HepG2 (cell line): ENCODE data around the gene JTB. TPM values are rescaled to one million over a fixed set of nuclear protein-coding genes. Genes with fewer than 3 reads are reported as not detected.

ENCODE experiments used
- ATAD3A ChIP-seq: sonication (generic); formaldehyde crosslinking; IDR thresholded peaks from 2 replicates; pipeline ENCODE4 v1.4.0; 2020; ENCODE audit warnings: missing genetic modification reagents
- CEBPZ ChIP-seq: IDR thresholded peaks from 2 replicates; pipeline ENCODE4 v1.6.1; 2012; ENCODE audit warnings: low read length, improper control_type of control experiment
- ERF ChIP-seq: IDR thresholded peaks from 2 replicates; pipeline ENCODE4 v1.6.1; 2018; ENCODE audit warnings: missing biosample characterization, missing genetic modification reagents
- HES4 ChIP-seq: sonication (generic); formaldehyde crosslinking; IDR thresholded peaks from 2 replicates; pipeline ENCODE4 v1.9.0; 2021; ENCODE audit warnings: mild to moderate bottlenecking, missing genetic modification reagents, borderline replicate concordance
- HOXA9 ChIP-seq: sonication (generic); formaldehyde crosslinking; IDR thresholded peaks from 2 replicates; pipeline ENCODE4 v1.8.1; 2022; ENCODE audit warnings: missing genetic modification reagents, mild to moderate bottlenecking, moderate library complexity, borderline replicate concordance
- ISX ChIP-seq: sonication (generic); formaldehyde crosslinking; conservative IDR thresholded peaks from 2 replicates; pipeline ENCODE4 v1.5.0; 2020; ENCODE audit warnings: missing genetic modification reagents
- NAIF1 ChIP-seq: sonication (generic); formaldehyde crosslinking; IDR thresholded peaks from 2 replicates; pipeline ENCODE4 v1.5.0; 2020; ENCODE audit warnings: mild to moderate bottlenecking, missing genetic modification reagents, borderline replicate concordance
- NR1H2 ChIP-seq: sonication (generic); formaldehyde crosslinking; IDR thresholded peaks from 2 replicates; pipeline ENCODE4 v1.8.1; 2022; ENCODE audit warnings: low read depth, missing genetic modification reagents, borderline replicate concordance
- PCBP1 ChIP-seq: fragments of 200-400 bp; formaldehyde crosslinking; IDR thresholded peaks from 2 replicates; pipeline ENCODE4 v1.6.1; 2017; ENCODE audit warnings: mild to moderate bottlenecking, low read depth, low read length, borderline replicate concordance
- PHF8 ChIP-seq: sonication (generic); formaldehyde crosslinking; IDR thresholded peaks from 2 replicates; pipeline ENCODE4 v1.5.0; 2020; ENCODE audit warnings: missing genetic modification reagents
- RAD21 ChIP-seq: fragments of 450-650 bp; formaldehyde crosslinking; IDR thresholded peaks from 2 replicates; pipeline ENCODE4 v1.5.0; 2020; ENCODE audit warnings: mild to moderate bottlenecking
- RNF2 ChIP-seq: fragments of 450-650 bp; conservative IDR thresholded peaks from 2 replicates; pipeline ENCODE4 v1.6.1; 2016; ENCODE audit warnings: low read depth
- SIN3A ChIP-seq: IDR thresholded peaks from 2 replicates; pipeline ENCODE4 v1.6.1; 2011; ENCODE audit warnings: low read depth, mild to moderate bottlenecking, control low read depth, low read length, borderline replicate concordance
- TCF12 ChIP-seq, 2 experiments: fragments of 450-650 bp in 1 of 2; sonication (generic) in 1 of 2; formaldehyde crosslinking in 1 of 2; IDR thresholded peaks; 2 replicates each; pipeline versions ENCODE4 v1.6.1 to v1.8.0; 2017 to 2022; ENCODE audit warnings: antibody characterized with exemption in 1 of 2, mild to moderate bottlenecking in 1 of 2, missing genetic modification reagents in 1 of 2, moderate library complexity in 1 of 2
- ZBTB26 ChIP-seq: IDR thresholded peaks from 2 replicates; pipeline ENCODE4 v1.6.1; 2016; ENCODE audit warnings: missing compliant biosample characterization, missing genetic modification reagents, borderline replicate concordance
- ZNF451 ChIP-seq: sonication (generic); formaldehyde crosslinking; IDR thresholded peaks from 2 replicates; pipeline ENCODE4 v1.5.0; 2020; ENCODE audit warnings: mild to moderate bottlenecking, missing genetic modification reagents
- ZNF496 ChIP-seq: sonication (generic); formaldehyde crosslinking; IDR thresholded peaks from 2 replicates; pipeline ENCODE4 v1.8.1; 2023; ENCODE audit warnings: mild to moderate bottlenecking, moderate library complexity, missing genetic modification reagents; ENCODE audit not compliant: insufficient replicate concordance
- ZNF562 ChIP-seq: sonication (generic); formaldehyde crosslinking; IDR thresholded peaks from 2 replicates; pipeline ENCODE4 v1.8.0; 2022; ENCODE audit warnings: missing genetic modification reagents, borderline replicate concordance
- ZNF580 ChIP-seq: IDR thresholded peaks from 2 replicates; pipeline ENCODE4 v1.6.1; 2016; ENCODE audit warnings: low read depth, borderline replicate concordance
- ZNF720 ChIP-seq: sonication (generic); formaldehyde crosslinking; IDR thresholded peaks from 2 replicates; pipeline ENCODE4 v1.4.0; 2020; ENCODE audit warnings: missing genetic modification reagents
- ZNF878 ChIP-seq: sonication (generic); formaldehyde crosslinking; IDR thresholded peaks from 2 replicates; pipeline ENCODE4 v1.8.1; 2023; ENCODE audit warnings: mild to moderate bottlenecking, missing genetic modification reagents, moderate library complexity
- ZNF883 ChIP-seq: sonication (generic); formaldehyde crosslinking; IDR thresholded peaks from 2 replicates; pipeline ENCODE4 v1.5.1; 2020; ENCODE audit warnings: mild to moderate bottlenecking, missing genetic modification reagents; ENCODE audit errors: not compliant biosample characterization
- polyA plus RNA-seq, 8 experiments: library from polyadenylated mRNA; depleted of rRNA in 3 of 8; stranded (reverse) in 7 of 8; unstranded in 1 of 8; fragments of >200 nt; fragmentation: Illumina TruSeq in 4 of 8; extraction: Trizol in 4 of 8; gene quantifications; 2 replicates each; pipeline versions ENCODE4 v1.2.1 to v1.2.3, GENCODE V29; 2011 to 2016; ENCODE audit warnings: low read depth in 4 of 8, missing spikeins in 1 of 8, mixed read lengths in 1 of 8; ENCODE audit not compliant: insufficient read depth in 1 of 8
- total RNA-seq, 5 experiments: library from RNA; depleted of rRNA; stranded (reverse); fragments of >200 nt; fragmentation: Illumina TruSeq; extraction: Trizol; gene quantifications; 2 replicates each; pipeline ENCODE4 v1.2.3, GENCODE V29; 2016; ENCODE audit warnings: low read depth in 1 of 5

JTB gene
- total and polyA plus RNA-seq, 2 of the 13 experiments (the other 11 are each of a cell fraction or from before 2014, with no cell fraction given), result 96.7 to 99.2 TPM

- TF ChIP-seq ZNF720 (CRISPR knock-in tag), result no peak
- TF ChIP-seq PCBP1, result no peak
- no peak for TF ChIP-seq RNF2
- peak; percentile 46; the same call in 1 of the 2 replicates for TF ChIP-seq ZBTB26 (CRISPR knock-in tag)
- TF ChIP-seq NAIF1 (CRISPR knock-in tag), result no peak
- peak; percentile 67; the same call in 1 of the 2 replicates for TF ChIP-seq PHF8 (CRISPR knock-in tag)
- no peak for TF ChIP-seq ATAD3A (CRISPR knock-in tag)
- TF ChIP-seq CEBPZ, result no peak
- TF ChIP-seq SIN3A, result 0 out of 2 replicates have a peak, but pooled peaks have one; percentile 26
- TF ChIP-seq ZNF883, result peak; percentile 35
- TF ChIP-seq ZNF580 (CRISPR knock-in tag), result no peak
- TF ChIP-seq ZNF451 (CRISPR knock-in tag), result no peak
- no peak for TF ChIP-seq ZNF562 (CRISPR knock-in tag)
- TF ChIP-seq ERF (CRISPR knock-in tag), result peak; percentile 17; the same call in 1 of the 2 replicates
- no peak for TF ChIP-seq RAD21 (CRISPR knock-in tag)
- no peak for TF ChIP-seq ZNF878
- no peak for TF ChIP-seq NR1H2 (CRISPR knock-in tag)
- TF ChIP-seq TCF12 (IDR thresholded peaks at IDR 0.05), result no peak
- TF ChIP-seq TCF12 (CRISPR knock-in tag; IDR thresholded peaks at IDR 0.05), result 0 out of 2 replicates have a peak, but pooled peaks have one; percentile 28
- no peak for TF ChIP-seq ZNF496 (CRISPR knock-in tag)
- TF ChIP-seq HOXA9 (CRISPR knock-in tag), result no peak
- no peak for TF ChIP-seq ISX (CRISPR knock-in tag)
- 0 out of 2 replicates have a peak, but pooled peaks have one; percentile 41 for TF ChIP-seq HES4
Measured at GRCh38 chr1:153945795-153946621, 31.5 kb downstream of the JTB start (continued).
